Erythroblast (primary cell): ENCODE data around the gene MLST8.

Source experiments
- GATA1 ChIP-seq: IDR thresholded peaks from 2 replicates; pipeline ENCODE4 v1.6.1; 2011; ENCODE audit warnings: low read depth, mild to moderate bottlenecking, control low read depth, low read length, moderate library complexity
- POLR2A ChIP-seq: IDR thresholded peaks from 2 replicates; pipeline ENCODE4 v1.6.1; 2011; ENCODE audit warnings: mild to moderate bottlenecking, low read length

GRCh38 chr16:2207872-2208271, 2.6 kb downstream of the MLST8 start:
- TF ChIP-seq POLR2A (no peak), GATA1 (no peak)
